HG02870 (cell line): ENCODE measurements around the gene IL1RAPL2.
"Not testable (repeated sequence)": the region's sequence is repeated elsewhere in the genome, so short reads cannot be mapped to it uniquely, and the experiment has no call there.

Source experiments
- ATAC-seq: cut with Tn5 transposase; IDR thresholded peaks from one replicate; pipeline ENCODE4 v1.9.1; 2021; ENCODE audit warnings: mild to moderate bottlenecking, moderate library complexity; ENCODE audit not compliant: unreplicated experiment

IL1RAPL2 gene

GRCh38 chrX:104565791-104566680 lies at the start of gene IL1RAPL2:
IL1RAPL2 (plus strand) TSS chrX:104566199.
- no peak for ATAC-seq

GRCh38 chrX:104522386-104522785 lies 43.6 kb upstream of the IL1RAPL2 start:
- no peak for ATAC-seq

DNA sequence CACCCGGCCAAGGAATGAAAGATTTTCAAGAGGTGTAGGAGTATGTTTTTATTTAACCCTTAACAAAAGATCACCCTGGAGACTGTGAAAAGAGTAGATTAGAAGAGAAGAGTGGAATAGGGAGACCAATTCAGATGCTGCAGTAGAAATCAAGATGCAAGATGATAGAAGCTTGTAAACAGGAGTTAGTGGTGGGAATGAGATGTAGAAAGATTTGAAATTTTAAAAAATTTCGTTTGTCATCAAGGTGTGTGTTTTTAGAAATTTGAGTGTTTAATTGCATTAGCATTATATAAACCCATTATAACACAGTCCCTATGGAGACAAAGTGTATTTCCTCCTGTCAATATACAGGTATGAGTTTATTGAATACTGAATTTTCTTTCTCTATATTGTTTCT lies 42.1 kb upstream of the IL1RAPL2 start:
- ATAC-seq: no peak

DNA sequence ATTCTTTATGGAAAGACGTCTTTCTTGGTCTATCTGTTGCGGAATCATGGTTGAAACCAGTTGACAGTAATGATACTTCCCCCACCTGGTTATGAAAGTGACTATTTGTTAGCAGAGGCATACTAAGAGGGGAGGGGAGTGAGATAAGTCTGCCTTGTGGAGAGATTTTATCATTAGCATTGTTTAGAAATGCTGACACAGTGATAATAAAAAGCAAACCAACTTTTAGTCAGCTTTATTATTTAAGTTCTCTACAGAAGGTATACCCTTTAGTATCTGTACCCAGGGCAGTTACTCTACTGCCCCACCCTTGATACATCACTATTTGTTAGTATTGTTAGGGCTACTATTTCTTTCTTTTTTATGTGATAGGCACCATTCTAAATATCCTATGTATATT lies 26.9 kb upstream of the IL1RAPL2 start:
- no peak for ATAC-seq

- ATAC-seq: not testable (repeated sequence)
Measured at GRCh38 chrX:104542447-104542846, 23.6 kb upstream of the IL1RAPL2 start.

- no peak for ATAC-seq
Measured at GRCh38 chrX:104564335-104564734, 1.7 kb upstream of the IL1RAPL2 start.

GRCh38 chrX:104564921-104565703 lies 887 bp upstream of the IL1RAPL2 start:
- no peak for ATAC-seq

- no peak for ATAC-seq
Measured at GRCh38 chrX:104566681-104567501, 892 bp downstream of the IL1RAPL2 start.

GRCh38 chrX:104567506-104567905 lies 1.5 kb downstream of the IL1RAPL2 start:
- ATAC-seq: no peak

GRCh38 chrX:104568304-104568915 lies 2.4 kb downstream of the IL1RAPL2 start:
- ATAC-seq: no peak

GRCh38 chrX:104618106-104618895 lies 52.3 kb downstream of the IL1RAPL2 start:
- no peak for ATAC-seq

DNA sequence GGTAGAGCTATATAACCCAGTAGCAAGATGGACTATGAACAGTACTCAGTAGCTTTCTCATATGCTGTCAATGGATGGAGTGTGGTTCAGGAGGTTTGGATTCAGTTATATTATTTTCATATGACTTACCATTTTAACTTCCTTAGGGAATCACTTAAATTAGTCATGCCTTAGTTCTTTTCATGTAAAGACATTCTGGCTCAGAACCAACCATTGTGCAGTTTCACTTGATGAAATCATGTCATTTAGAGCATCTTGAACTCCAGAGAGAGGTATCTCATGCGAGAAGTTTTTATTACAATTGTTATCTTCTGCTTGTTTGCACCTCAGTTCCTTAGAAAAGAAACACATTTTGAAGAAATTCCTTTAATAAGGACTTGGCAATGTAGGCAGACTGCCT lies 55.8 kb downstream of the IL1RAPL2 start:
- ATAC-seq: no peak

- ATAC-seq: no peak
Measured at GRCh38 chrX:104641176-104641575, 75.2 kb downstream of the IL1RAPL2 start.

- ATAC-seq: no peak
Measured at GRCh38 chrX:104647084-104647483, 81.1 kb downstream of the IL1RAPL2 start.

- ATAC-seq: no peak
Measured at GRCh38 chrX:104659005-104659744, 93.2 kb downstream of the IL1RAPL2 start.

- no peak for ATAC-seq
Measured at GRCh38 chrX:104660092-104660491, 94.1 kb downstream of the IL1RAPL2 start.

DNA sequence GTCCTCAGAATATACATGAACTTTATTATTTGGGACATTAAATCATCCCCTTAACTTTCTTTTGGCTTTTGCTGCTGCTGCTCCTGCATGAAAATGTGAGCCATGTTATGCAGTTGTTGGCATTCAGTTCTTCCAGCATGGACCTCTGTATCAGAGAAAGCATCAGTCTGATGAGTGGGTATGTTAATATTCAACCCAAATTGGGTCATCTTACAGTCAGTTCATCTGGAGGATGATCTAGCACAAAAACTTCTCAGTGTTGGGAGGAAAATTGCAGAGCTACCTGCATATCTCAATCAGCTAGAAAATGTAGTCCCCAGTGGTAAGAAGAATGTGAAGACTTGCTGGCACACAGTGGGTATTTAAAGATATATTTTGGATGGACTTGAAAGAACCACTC lies 96.7 kb downstream of the IL1RAPL2 start:
- no peak for ATAC-seq

GRCh38 chrX:104665691-104666090 lies 99.7 kb downstream of the IL1RAPL2 start:
- no peak for ATAC-seq

DNA sequence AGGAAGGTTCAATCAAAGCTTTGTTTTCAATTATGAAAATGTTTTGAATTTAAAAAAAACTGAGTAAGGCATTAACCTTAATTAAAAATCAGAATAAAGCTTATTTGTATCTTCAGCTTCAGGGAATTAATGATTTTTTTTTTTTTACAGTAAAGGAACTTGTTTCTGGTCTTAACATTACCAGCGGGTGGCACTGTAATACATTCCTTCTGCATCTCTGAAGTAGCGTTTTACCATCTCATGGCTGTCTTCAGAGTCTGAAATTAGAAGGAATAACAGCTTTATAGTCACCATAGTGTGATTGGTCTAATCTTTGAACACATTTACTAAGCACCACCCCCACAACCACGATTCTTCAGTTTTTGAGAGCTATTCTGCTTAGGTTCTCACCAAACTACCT lies 102.6 kb downstream of the IL1RAPL2 start:
- no peak for ATAC-seq
